Hematopoietic multipotent progenitor cell treated with erythropoietin and hydrocortisone succinate and interleukin-3 and kit ligand, for 6 days (in vitro differentiated cells): ENCODE results near the gene SLC4A4.

Source experiments
- DNase-seq: peaks from one replicate; pipeline ENCODE4 v3.0.0-alpha.2; 2015

SLC4A4 gene

DNA sequence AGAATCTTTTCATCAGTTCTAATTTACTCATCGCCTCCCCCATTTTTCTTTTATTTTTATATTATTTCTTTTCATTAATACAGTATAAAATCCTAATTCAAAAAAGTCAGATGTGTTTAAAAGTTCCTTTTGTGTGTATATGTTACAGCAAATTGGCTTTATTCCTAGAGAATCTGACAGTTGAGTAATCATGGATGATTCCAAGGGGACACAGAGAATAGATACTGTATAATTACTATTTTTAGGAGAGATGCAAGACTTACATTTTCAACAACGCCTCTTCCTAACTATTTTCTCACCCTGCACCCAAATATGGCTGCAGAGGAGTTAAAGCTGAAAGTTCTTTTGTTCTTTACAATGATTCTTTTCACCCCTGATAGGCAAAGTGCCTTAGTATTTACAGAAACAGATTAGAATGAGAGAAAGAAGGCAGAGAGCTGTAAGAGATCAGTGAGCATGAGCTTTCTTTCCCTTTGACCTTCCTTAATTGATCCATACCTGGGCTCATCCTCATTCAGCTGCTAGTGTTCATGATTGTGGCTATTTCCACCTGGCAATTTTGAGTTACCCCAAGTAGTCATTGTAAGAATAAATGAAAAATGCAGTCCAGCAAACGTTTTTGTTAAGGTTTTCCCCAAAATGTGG, 210.8 kb downstream of the SLC4A4 start:
- no peak for DNase-seq

- no peak for DNase-seq
Observed at GRCh38 chr4:71550220-71551165, 211.7 kb downstream of the SLC4A4 start.

DNA sequence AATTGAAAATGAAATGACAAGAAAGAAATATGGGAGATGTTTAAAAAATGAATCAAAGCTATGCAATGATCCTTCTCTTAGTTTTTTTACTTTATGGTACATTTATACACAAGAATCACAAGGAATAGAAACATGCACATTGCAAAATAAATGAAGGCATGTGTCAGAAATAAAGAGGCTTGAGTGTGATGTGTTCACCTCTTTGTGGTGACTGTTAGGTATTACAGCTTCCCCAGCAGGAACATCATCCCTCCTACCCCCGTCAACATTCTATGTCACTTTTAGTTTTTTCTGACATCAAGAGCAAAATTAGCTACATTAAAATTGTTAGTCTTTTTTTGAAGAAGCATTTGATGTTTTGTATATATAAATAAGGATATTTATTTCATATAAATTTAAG, 214.8 kb downstream of the SLC4A4 start:
- peak; percentile 43 for DNase-seq

DNA sequence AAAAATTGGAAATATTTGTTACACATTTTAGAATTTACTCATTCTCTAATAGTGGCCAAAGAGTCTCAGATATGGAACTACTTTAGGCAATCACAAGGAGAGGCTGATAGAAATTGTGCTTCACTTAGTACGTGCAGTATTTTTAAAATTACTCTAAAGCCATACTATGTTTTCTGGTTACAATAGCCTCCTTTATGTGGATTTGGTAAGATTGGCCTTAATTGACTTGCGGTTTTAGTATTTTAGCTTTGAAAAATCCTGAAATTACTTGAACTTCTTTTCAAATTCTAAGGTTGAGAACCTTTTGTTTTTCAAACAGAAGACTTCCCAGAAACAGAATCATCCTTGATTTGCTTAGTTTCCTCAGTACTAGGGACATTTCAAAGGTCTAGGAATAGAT, 215.2 kb downstream of the SLC4A4 start:
- no peak for DNase-seq

- DNase-seq, result no peak
Observed at GRCh38 chr4:71558248-71558647, 219.4 kb downstream of the SLC4A4 start.

DNA sequence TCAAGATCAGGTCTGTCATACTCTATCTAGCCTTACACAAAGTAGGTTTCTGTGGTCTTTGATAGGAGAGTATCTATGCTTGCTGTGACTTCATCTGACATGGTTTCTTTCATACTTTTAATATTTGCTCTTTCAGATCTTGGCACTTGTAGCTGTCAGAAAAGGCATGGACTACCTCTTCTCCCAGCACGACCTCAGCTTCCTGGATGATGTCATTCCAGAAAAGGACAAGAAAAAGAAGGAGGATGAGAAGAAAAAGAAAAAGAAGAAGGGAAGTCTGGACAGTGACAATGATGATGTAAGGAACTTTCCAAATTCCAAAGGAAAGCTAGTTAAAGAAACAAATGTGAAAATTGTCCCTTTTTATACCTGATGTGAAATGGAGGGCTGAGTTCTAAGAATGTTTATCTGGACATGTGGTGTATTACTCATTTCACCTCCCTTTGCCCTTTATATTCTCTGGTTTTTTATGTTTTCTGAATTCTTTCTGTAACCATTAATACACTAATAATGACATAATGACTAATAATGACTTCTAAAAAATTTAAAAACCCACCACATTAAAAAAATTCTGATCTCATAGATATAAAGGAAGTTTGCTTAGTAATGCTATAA, 221.2 kb downstream of the SLC4A4 start:
- no peak for DNase-seq

- no peak for DNase-seq
Observed at GRCh38 chr4:71564775-71565174, 226.0 kb downstream of the SLC4A4 start.

DNA sequence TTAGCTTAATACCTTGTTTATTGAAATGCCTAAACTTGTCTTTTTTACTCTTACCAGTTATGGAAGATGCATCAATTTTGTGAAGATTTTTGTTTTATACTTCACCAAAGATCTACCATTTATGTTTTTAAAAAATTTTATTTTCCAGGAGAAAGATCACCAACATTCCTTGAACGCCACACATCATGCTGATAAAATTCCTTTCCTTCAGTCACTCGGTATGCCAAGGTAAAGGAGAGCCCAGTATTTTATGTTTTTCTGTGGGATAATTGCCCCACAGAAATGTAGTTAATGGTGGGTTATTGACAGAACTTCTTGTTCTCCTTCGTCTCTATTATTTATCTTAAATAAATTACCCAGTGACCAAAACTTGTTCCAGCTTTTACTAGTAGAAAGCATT, 228.0 kb downstream of the SLC4A4 start:
- DNase-seq, result no peak

GRCh38 chr4:71568131-71568530, 229.3 kb downstream of the SLC4A4 start:
- no peak for DNase-seq

DNA sequence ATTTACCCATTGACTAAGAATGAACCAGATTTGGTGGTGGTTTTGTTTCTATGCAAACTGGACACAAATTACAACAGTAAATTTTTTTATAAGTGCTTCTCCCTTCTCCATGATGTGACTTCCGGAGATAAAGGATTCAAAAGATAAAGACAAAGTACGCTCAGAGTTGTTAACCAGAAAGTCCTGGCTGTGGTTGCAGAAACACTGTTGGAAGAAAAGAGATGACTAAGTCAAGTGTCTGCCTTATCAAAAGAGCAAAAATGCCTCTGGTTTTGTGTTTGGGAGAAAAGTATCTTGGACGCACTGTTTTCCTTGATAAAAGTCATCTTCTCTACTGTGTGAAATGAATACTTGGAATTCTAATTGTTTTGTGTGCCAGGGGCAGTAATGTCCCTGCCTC, 231.7 kb downstream of the SLC4A4 start:
- peak; percentile 9 for DNase-seq

- DNase-seq, result no peak
Observed at GRCh38 chr4:71571346-71571745, 232.5 kb downstream of the SLC4A4 start.

DNA sequence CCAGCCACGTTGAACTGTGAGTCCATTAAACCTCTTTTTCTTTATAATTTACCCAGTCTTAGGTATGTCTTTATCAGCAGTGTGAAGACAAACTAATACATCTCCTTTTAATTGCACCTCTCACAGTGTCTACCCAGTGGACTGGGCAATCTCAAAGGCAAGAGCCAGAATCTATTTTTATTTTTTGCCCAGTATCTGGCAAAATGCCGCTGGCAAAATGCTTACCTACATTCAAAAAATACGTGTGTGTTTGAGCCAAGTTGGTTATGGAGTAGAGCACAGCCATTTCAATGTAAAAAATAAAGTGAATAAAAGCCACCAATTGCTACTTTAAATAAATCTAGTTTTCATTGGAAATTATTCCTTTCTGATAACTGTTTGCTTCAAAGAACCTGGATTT, 245.2 kb downstream of the SLC4A4 start:
- DNase-seq, result no peak

GRCh38 chr4:71584585-71584984, 245.8 kb downstream of the SLC4A4 start:
- no peak for DNase-seq

DNA sequence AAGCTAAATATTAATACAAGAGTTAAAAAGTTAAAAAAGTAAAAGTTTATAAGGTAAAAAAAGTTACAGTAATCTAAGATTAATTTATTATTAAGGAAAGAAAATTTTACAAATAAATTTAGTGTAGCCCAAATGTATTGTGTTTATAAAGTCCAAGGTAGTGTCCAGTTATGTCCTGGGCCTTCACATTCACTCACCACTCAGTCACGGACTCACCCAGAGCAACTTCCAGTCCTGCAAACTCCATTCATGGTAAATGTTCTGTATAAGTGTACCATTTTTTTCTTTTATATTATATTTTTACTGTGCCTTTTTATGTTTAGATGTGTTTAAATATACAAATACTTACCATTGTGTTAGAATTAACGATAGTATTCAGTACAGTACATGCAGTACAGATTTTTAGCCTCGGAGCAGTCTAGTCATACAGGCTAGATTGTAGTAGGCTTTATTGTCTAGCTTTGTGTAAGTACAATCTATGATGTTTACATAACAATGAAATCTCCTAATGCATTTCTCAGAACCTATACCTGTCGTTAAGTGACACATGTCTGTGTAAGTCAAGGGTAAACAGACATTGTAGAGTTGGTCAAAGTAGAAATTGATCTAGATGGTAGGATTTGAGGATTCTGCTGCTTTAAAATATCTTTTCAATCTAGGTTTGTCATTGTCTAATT, 247.4 kb downstream of the SLC4A4 start:
- no peak for DNase-seq

- DNase-seq, result no peak
Observed at GRCh38 chr4:71587995-71588394, 249.2 kb downstream of the SLC4A4 start.

- no peak for DNase-seq
Observed at GRCh38 chr4:71592793-71593192, 254.0 kb downstream of the SLC4A4 start.

DNA sequence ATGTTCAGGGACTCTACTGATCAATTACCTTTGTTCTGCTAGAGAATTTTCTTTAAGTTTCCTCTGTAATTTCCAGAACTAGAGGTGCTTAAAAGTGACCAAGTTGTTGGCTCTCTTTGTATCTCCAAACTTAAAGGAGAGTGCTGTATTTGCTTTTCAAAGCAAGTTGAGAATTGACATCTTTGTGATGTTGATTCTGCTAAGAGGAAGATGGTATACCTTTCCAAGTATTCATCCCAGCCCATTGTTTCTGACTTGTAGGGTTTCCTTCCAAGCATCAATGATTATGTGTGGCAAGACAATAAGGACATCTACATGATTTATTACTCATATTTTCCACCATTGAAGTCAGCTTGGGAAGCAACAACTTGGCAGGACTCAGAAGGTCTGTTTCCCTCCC, 254.5 kb downstream of the SLC4A4 start:
- DNase-seq, result no peak

DNA sequence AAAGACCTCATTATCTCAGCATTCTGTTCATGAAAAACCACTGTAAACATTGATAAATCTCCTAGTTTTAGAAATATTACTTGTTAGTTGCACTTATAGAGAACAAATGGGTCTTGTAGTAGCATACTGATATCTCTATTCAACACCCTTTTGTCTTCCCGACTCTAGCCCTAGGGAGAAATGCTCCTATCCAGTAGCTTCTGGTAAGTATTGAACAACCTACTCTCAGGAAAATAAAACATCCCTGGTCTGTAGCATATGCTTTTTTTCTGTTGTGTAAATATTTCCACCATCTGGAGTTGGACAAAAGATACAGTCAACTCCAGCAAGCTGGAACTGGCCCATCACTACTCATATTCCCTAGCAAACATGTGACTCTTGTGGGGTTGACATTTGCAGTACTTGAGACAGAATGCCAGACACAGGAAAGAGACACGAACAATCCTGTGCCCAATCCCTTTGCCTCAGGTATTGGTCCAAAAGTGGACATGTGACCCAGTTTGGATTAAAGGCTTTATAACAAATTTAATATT, 256.8 kb downstream of the SLC4A4 start:
- no peak for DNase-seq

DNA sequence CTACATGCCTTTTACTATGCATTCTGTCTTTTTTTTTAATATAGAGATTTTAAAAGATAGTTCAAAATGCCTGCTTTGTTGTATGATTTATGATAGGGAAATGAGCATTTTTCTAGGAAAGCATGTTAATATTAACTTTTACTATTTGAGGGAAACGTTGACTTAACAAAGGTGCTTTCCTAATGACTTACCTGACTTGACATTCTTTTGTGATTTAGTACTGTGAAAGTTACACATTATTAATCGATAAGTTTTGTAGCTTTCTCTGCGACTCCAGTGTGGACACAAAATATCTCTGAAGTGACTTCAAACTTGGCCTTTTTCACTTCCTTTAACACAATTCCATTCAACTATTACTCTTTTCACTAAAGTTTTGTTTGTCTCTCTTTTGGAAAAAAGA, 260.8 kb downstream of the SLC4A4 start:
- DNase-seq, result no peak

DNA sequence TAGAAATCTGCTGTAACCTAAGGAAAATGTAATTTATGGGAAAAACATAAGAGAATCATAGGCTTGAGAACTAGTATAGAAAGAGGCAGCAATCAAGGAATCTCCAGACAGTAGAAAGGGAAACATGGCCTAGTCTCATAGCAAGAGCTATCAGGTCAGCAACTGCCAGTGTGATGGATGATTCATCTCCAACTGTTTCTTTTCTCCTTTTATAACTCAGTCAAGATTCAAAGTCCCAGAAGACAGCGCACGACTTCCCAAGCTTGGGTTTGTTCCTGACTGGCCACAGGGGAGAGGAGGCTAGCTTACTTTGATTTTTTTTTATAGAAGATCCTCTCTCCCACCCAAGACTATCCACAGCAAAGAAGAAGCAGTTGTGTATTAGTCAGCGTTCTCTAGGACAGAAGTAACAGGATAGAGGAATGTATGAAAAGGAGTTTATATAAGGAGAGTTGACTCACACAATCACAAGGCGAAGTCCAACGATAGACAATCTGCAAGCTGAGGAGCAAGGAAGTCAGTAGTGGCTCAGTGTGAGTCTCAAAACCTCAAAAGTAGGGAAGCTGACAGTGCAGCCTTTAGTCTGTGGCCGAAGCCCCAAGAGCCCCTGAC, 263.6 kb downstream of the SLC4A4 start:
- no peak for DNase-seq

DNA sequence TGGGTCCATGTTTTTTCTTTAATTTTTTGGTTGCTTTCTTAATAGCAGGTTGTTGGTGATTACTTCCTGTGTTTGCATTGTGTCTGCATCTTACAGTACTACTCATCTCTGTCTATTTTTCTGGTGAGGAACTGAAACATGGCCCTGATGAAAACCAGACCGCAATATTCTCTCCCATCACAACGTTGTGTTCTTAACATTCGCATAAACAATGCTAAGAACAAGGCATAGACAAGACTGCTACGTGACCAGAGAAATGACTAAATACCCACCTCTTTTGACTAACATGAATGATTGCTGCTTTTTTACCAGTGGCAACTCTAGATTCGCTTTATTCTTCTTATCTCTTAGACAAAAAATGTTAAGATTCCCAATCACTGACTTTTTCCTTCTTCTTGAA, 266.0 kb downstream of the SLC4A4 start:
- no peak for DNase-seq

DNA sequence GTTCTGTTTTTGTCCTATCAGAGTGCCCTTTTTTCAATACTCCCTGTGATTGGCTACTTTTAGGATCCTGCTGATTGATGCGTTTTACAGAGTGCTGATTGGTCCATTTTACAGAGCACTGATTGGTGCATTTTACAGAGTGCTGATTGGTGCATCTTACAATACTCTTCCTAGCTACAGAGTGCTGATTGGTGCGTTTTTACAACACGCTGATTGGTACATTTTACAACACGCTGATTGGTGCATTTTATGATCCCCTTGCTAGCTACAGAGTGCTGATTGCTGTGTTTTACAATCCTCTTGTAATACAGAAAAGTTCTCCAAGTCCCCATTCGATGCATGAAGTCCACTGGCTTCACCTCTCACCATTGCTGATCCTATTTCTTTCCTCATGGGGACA, 268.3 kb downstream of the SLC4A4 start:
- no peak for DNase-seq
